CD4-positive, alpha-beta T cell treated with Interleukin-6 at 100 ng/mL for 8 hours (primary cell): ENCODE data around the gene FADD.
"Not testable (repeated sequence)": the region's sequence is repeated elsewhere in the genome, so short reads cannot be mapped to it uniquely, and the experiment has no call there.

ENCODE experiments used
- DNase-seq: peaks from one replicate; pipeline ENCODE4 v3.0.0-alpha.2; 2020; ENCODE audit warnings: mixed read lengths, low spot score

FADD gene

GRCh38 chr11:70182266-70182665, 20.8 kb upstream of the FADD start:
- no peak for DNase-seq

- DNase-seq, result no peak
Measured at GRCh38 chr11:70183032-70183431, 20.1 kb upstream of the FADD start.

GRCh38 chr11:70183483-70184176, 19.5 kb upstream of the FADD start:
- DNase-seq, result no peak

GRCh38 chr11:70184396-70184795, 18.7 kb upstream of the FADD start:
- no peak for DNase-seq

- DNase-seq, result no peak
Measured at GRCh38 chr11:70185348-70186055, 17.6 kb upstream of the FADD start.

- DNase-seq, result no peak
Measured at GRCh38 chr11:70186420-70186819, 16.7 kb upstream of the FADD start.

- no peak for DNase-seq
Measured at GRCh38 chr11:70186936-70187335, 16.2 kb upstream of the FADD start.

- no peak for DNase-seq
Measured at GRCh38 chr11:70187771-70188170, 15.3 kb upstream of the FADD start.

- no peak for DNase-seq
Measured at GRCh38 chr11:70189622-70190021, 13.5 kb upstream of the FADD start.

- DNase-seq, result peak; percentile 32
Measured at GRCh38 chr11:70191495-70192140, 11.5 kb upstream of the FADD start.

GRCh38 chr11:70192666-70193410, 10.3 kb upstream of the FADD start:
- no peak for DNase-seq

GRCh38 chr11:70193411-70194292, 9.4 kb upstream of the FADD start:
- DNase-seq, result no peak

- no peak for DNase-seq
Measured at GRCh38 chr11:70194792-70195791, 8.0 kb upstream of the FADD start.

GRCh38 chr11:70200212-70200844, 2.8 kb upstream of the FADD start:
- DNase-seq, result no peak

- not testable (repeated sequence) for DNase-seq
Measured at GRCh38 chr11:70201047-70201446, 2.0 kb upstream of the FADD start.

- no peak for DNase-seq
Measured at GRCh38 chr11:70201882-70202861, 924 bp upstream of the FADD start.

GRCh38 chr11:70203751-70204465, 812 bp downstream of the FADD start:
- DNase-seq, result peak; percentile 90

GRCh38 chr11:70204466-70204799, 1.3 kb downstream of the FADD start:
- no peak for DNase-seq
